HepG2 (cell line): ENCODE data around the gene ERP44. TPM values are rescaled to one million over a fixed set of nuclear protein-coding genes. Genes with fewer than 3 reads are reported as not detected.
A peak's percentile ranks its signal among the peaks of the same experiment; 100 is the strongest.

Experiments
- ARHGAP35 ChIP-seq: sonication (generic); formaldehyde crosslinking; IDR thresholded peaks from 2 replicates; pipeline ENCODE4 v1.9.0; 2022; ENCODE audit warnings: mild to moderate bottlenecking, inconsistent platforms, moderate library complexity, missing genetic modification reagents, borderline replicate concordance
- CHD4 ChIP-seq: fragments of 200-600 bp; sonication (generic); IDR thresholded peaks from 2 replicates; pipeline ENCODE4 v1.7.0; 2017; ENCODE audit warnings: mild to moderate bottlenecking, low read length, borderline replicate concordance
- GATA4 ChIP-seq: sonication (generic); IDR thresholded peaks from 2 replicates; pipeline ENCODE4 v1.6.1; 2016; ENCODE audit warnings: antibody characterized with exemption, low read depth, borderline replicate concordance
- HNRNPK ChIP-seq: fragments of 200-400 bp; formaldehyde crosslinking; IDR thresholded peaks from 2 replicates; pipeline ENCODE4 v1.6.1; 2018; ENCODE audit warnings: low read length, low read depth, moderate library complexity, mild to moderate bottlenecking; ENCODE audit not compliant: poor library complexity, severe bottlenecking
- NFIC ChIP-seq: IDR thresholded peaks from 2 replicates; pipeline ENCODE4 v1.6.1; 2012; ENCODE audit warnings: mild to moderate bottlenecking, low read length, inconsistent platforms
- PHB2 ChIP-seq: fragments of 450-650 bp; IDR thresholded peaks from 2 replicates; pipeline ENCODE4 v1.6.1; 2018; ENCODE audit not compliant: partially characterized antibody
- POLR2AphosphoS5 ChIP-seq: IDR thresholded peaks from 2 replicates; pipeline ENCODE4 v1.6.1; 2012; ENCODE audit warnings: low read depth, low read length
- RXRB ChIP-seq: IDR thresholded peaks from 2 replicates; pipeline ENCODE4 v1.6.1; 2016; ENCODE audit warnings: borderline replicate concordance, missing genetic modification reagents, missing compliant biosample characterization
- SNAPC2 ChIP-seq: sonication (generic); formaldehyde crosslinking; IDR thresholded peaks from 2 replicates; pipeline ENCODE4 v1.8.1; 2022; ENCODE audit warnings: mild to moderate bottlenecking, missing genetic modification reagents
- SRSF1 ChIP-seq: fragments of 200-400 bp; formaldehyde crosslinking; optimal IDR thresholded peaks from 2 replicates; pipeline ENCODE3; 2017; ENCODE audit warnings: mild to moderate bottlenecking, low read depth, low read length, moderate library complexity
- TMF1 ChIP-seq: sonication (generic); formaldehyde crosslinking; IDR thresholded peaks from 2 replicates; pipeline ENCODE4 v1.8.1; 2022; ENCODE audit warnings: low read depth, missing genetic modification reagents
- XBP1 ChIP-seq: sonication (generic); formaldehyde crosslinking; IDR thresholded peaks from 2 replicates; pipeline ENCODE4 v1.5.0; 2020; ENCODE audit warnings: missing genetic modification reagents
- ZFP36L2 ChIP-seq: sonication (generic); formaldehyde crosslinking; IDR thresholded peaks from 2 replicates; pipeline ENCODE4 v1.4.0; 2020; ENCODE audit warnings: missing genetic modification reagents
- ZNF296 ChIP-seq: sonication (generic); formaldehyde crosslinking; conservative IDR thresholded peaks from 2 replicates; pipeline ENCODE4 v1.5.0; 2020; ENCODE audit warnings: mild to moderate bottlenecking, missing genetic modification reagents
- ZNF501 ChIP-seq: sonication (generic); formaldehyde crosslinking; IDR thresholded peaks from 2 replicates; pipeline ENCODE4 v1.5.1; 2020; ENCODE audit warnings: mild to moderate bottlenecking, moderate library complexity, missing genetic modification reagents
- ZNF605 ChIP-seq: sonication (generic); formaldehyde crosslinking; IDR thresholded peaks from 2 replicates; pipeline ENCODE4 v1.8.0; 2022; ENCODE audit warnings: mild to moderate bottlenecking, missing genetic modification reagents
- polyA plus RNA-seq, 8 experiments: library from polyadenylated mRNA; depleted of rRNA in 3 of 8; stranded (reverse) in 7 of 8; unstranded in 1 of 8; fragments of >200 nt; fragmentation: Illumina TruSeq in 4 of 8; extraction: Trizol in 4 of 8; gene quantifications; 2 replicates each; pipeline versions ENCODE4 v1.2.1 to v1.2.3, GENCODE V29; 2011 to 2016; ENCODE audit warnings: low read depth in 4 of 8, missing spikeins in 1 of 8, mixed read lengths in 1 of 8; ENCODE audit not compliant: insufficient read depth in 1 of 8
- total RNA-seq, 5 experiments: library from RNA; depleted of rRNA; stranded (reverse); fragments of >200 nt; fragmentation: Illumina TruSeq; extraction: Trizol; gene quantifications; 2 replicates each; pipeline ENCODE4 v1.2.3, GENCODE V29; 2016; ENCODE audit warnings: low read depth in 1 of 5
- TF ChIP-seq, protein P1 (sequence below): sonication (generic); formaldehyde crosslinking; IDR thresholded peaks from 2 replicates; pipeline ENCODE4 v1.8.1; 2023; ENCODE audit warnings: mild to moderate bottlenecking, moderate library complexity, missing genetic modification reagents
- TF ChIP-seq, protein P2 (sequence below): sonication (generic); formaldehyde crosslinking; IDR thresholded peaks from 2 replicates; pipeline ENCODE4 v1.4.0; 2020; ENCODE audit warnings: missing genetic modification reagents
- TF ChIP-seq, protein P3 (sequence below): sonication (generic); formaldehyde crosslinking; IDR thresholded peaks from 2 replicates; pipeline ENCODE4 v1.5.0; 2020; ENCODE audit warnings: missing genetic modification reagents
- TF ChIP-seq, protein P4 (sequence below): sonication (generic); formaldehyde crosslinking; IDR thresholded peaks from 2 replicates; pipeline ENCODE4 v1.5.0; 2020; ENCODE audit warnings: mild to moderate bottlenecking, missing genetic modification reagents
- TF ChIP-seq, protein P5 (sequence below): sonication (generic); formaldehyde crosslinking; IDR thresholded peaks from 2 replicates; pipeline ENCODE4 v1.8.0; 2022; ENCODE audit warnings: mild to moderate bottlenecking, missing genetic modification reagents; ENCODE audit not compliant: insufficient replicate concordance

Gene ERP44
- total and polyA plus RNA-seq, 2 of the 13 experiments (the other 11 are each of a cell fraction or from before 2014, with no cell fraction given) = 8.9 to 13.8 TPM

DNA sequence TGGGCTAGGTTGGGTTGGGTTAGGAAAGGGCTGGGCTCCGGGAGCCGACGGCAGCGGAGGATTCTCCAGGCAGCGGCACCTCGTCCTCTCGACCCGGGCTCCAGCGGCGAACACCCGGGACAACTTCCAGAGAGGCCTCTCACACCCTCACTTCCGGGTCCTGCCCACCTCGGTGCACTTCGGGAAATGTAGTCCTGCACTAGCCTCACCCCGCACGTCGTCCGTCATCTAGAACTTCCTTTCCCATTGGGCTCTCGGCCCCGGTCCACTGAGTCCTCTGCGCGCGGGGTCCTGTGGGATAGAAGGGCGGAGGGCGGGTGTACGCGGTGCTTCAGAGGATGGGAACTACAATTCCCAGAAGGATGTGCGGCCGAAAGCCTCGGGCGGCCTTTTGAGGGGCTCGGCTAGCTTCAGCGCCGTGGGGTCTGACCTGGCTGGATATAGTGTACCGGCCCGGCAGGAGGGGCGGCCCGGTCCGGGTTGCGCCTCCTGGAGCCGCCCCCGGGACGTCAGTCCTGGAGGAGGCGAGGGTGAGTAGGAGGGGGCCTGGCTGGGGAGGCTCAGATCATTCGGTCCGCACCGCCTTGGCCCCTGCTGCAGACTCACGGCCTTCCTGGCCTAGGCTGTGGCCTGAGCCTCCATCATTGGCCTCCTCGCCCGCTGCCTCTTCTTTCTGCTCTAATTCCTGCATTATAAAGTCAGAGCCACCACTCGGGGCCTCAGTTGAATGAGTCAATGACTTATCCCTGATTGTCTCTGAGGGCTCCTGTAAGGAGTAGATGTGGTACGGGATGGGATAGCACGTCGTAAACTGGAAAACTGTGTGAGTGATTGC lies at the start of gene ERP44, which contains the start of gene INVS (continued):
- TF ChIP-seq, protein P1, sequence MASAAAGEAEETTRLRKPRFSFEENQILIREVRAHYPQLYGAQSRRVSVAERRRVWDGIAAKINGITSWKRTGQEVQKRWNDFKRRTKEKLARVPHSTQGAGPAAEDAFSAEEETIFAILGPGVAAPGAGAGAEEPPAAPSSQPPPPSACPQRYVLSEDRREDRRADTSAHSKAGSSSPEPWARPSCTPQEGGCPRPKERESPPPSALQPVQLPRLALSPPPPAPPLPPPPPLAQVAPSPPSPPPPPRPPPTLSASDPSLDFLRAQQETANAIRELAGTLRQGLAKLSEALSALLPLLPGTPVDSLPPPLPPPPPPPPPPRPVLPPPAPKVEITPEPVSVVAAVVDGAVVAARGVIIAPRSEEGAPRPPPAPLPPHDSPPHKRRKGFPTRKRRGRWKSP (CRISPR knock-in tag) = no peak
- TF ChIP-seq XBP1 (CRISPR knock-in tag) (no peak; the same call in 1 of the 2 replicates), RXRB (peak; percentile 38; the same call in 1 of the 2 replicates), NFIC (no peak), TMF1 (CRISPR knock-in tag) (peak; percentile 27; the same call in 1 of the 2 replicates), ZNF501 (peak; percentile 80), CHD4 (no peak), ZNF296 (CRISPR knock-in tag) (no peak), ZFP36L2 (CRISPR knock-in tag) (no peak), ARHGAP35 (CRISPR knock-in tag) (no peak), HNRNPK (no peak), SNAPC2 (no peak), GATA4 (no peak), POLR2AphosphoS5 (peak; percentile 76), ZNF605 (CRISPR knock-in tag) (peak; percentile 0; the same call in 1 of the 2 replicates), SRSF1 (peak; percentile 96), PHB2 (no peak)
- TF ChIP-seq, protein P2, sequence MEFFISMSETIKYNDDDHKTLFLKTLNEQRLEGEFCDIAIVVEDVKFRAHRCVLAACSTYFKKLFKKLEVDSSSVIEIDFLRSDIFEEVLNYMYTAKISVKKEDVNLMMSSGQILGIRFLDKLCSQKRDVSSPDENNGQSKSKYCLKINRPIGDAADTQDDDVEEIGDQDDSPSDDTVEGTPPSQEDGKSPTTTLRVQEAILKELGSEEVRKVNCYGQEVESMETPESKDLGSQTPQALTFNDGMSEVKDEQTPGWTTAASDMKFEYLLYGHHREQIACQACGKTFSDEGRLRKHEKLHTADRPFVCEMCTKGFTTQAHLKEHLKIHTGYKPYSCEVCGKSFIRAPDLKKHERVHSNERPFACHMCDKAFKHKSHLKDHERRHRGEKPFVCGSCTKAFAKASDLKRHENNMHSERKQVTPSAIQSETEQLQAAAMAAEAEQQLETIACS (CRISPR knock-in tag) = no peak
- TF ChIP-seq, protein P3, sequence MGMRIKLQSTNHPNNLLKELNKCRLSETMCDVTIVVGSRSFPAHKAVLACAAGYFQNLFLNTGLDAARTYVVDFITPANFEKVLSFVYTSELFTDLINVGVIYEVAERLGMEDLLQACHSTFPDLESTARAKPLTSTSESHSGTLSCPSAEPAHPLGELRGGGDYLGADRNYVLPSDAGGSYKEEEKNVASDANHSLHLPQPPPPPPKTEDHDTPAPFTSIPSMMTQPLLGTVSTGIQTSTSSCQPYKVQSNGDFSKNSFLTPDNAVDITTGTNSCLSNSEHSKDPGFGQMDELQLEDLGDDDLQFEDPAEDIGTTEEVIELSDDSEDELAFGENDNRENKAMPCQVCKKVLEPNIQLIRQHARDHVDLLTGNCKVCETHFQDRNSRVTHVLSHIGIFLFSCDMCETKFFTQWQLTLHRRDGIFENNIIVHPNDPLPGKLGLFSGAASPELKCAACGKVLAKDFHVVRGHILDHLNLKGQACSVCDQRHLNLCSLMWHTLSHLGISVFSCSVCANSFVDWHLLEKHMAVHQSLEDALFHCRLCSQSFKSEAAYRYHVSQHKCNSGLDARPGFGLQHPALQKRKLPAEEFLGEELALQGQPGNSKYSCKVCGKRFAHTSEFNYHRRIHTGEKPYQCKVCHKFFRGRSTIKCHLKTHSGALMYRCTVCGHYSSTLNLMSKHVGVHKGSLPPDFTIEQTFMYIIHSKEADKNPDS (CRISPR knock-in tag) = no peak
- TF ChIP-seq, protein P4, sequence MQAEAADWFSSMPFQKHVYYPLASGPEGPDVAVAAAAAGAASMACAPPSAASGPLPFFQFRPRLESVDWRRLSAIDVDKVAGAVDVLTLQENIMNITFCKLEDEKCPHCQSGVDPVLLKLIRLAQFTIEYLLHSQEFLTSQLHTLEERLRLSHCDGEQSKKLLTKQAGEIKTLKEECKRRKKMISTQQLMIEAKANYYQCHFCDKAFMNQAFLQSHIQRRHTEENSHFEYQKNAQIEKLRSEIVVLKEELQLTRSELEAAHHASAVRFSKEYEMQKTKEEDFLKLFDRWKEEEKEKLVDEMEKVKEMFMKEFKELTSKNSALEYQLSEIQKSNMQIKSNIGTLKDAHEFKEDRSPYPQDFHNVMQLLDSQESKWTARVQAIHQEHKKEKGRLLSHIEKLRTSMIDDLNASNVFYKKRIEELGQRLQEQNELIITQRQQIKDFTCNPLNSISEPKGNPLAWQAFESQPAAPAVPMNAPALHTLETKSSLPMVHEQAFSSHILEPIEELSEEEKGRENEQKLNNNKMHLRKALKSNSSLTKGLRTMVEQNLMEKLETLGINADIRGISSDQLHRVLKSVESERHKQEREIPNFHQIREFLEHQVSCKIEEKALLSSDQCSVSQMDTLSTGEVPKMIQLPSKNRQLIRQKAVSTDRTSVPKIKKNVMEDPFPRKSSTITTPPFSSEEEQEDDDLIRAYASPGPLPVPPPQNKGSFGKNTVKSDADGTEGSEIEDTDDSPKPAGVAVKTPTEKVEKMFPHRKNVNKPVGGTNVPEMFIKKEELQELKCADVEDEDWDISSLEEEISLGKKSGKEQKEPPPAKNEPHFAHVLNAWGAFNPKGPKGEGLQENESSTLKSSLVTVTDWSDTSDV (CRISPR knock-in tag) = no peak
- TF ChIP-seq, protein P5, sequence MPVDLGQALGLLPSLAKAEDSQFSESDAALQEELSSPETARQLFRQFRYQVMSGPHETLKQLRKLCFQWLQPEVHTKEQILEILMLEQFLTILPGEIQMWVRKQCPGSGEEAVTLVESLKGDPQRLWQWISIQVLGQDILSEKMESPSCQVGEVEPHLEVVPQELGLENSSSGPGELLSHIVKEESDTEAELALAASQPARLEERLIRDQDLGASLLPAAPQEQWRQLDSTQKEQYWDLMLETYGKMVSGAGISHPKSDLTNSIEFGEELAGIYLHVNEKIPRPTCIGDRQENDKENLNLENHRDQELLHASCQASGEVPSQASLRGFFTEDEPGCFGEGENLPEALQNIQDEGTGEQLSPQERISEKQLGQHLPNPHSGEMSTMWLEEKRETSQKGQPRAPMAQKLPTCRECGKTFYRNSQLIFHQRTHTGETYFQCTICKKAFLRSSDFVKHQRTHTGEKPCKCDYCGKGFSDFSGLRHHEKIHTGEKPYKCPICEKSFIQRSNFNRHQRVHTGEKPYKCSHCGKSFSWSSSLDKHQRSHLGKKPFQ (CRISPR knock-in tag) = no peak
